ENCODE results near the gene TNFSF8.

The TNFSF8 gene

GRCh38 chr9:114929201-114929600, 1.2 kb downstream of the TNFSF8 start:
- peaks cover 64% of the 10 kb centered on the region for H3K4me1 ChIP-seq (ENCODE audit: insufficient read depth, low read length)
- no peak for TF ChIP-seq CTCF (IDR thresholded peaks at IDR 0.05; ENCODE audit: borderline replicate concordance, extremely low read depth, low read length, poor library complexity, severe bottlenecking)
- TF ChIP-seq EZH2 (IDR thresholded peaks at IDR 0.05; ENCODE audit: borderline replicate concordance, low read depth, low read length, severe bottlenecking) = no peak
- H3K9ac ChIP-seq (ENCODE audit: low read depth, low read length) = peak overlapping the region; percentile 69
- H4K20me1 ChIP-seq (ENCODE audit: insufficient read depth, low read length) = no peaks in the 10 kb centered on the region
- no peaks in the 10 kb centered on the region for H3K36me3 ChIP-seq (ENCODE audit: insufficient read depth, low read length)
- H3K4me2 ChIP-seq (ENCODE audit: insufficient read depth, low read length) = peak overlapping the region; percentile 60
- H3K4me3 ChIP-seq (ENCODE audit: low read depth in 1 of 2, low read length in 2 of 2) = peak overlapping the region; percentile 35 to 68
- DNase-seq (peak; percentile 36), ATAC-seq (ENCODE audit: insufficient read depth, low read depth) (peak; percentile 75)
- H2AFZ ChIP-seq (ENCODE audit: low read depth, low read length) = peak overlapping the region; percentile 76
- no peaks in the 10 kb centered on the region for H3K9me3 ChIP-seq (ENCODE audit: insufficient read depth, low read length, severe bottlenecking)
- no peaks in the 10 kb centered on the region for H3K27me3 ChIP-seq (ENCODE audit: insufficient read depth, low read length, poor library complexity)
- peak overlapping the region; percentile 91 for H3K27ac ChIP-seq (ENCODE audit: low read length)
- H3K79me2 ChIP-seq (ENCODE audit: insufficient read depth, low read length) = peaks cover 56% of the 10 kb centered on the region

GRCh38 chr9:114928671-114929070, 1.7 kb downstream of the TNFSF8 start:
- Histone ChIP-seq H3K4me3 (ENCODE audit: low read depth in 1 of 2, low read length in 2 of 2) (peak overlapping the region; percentile 35 to 68; a peak in 3 of 4 replicates), H3K9ac (ENCODE audit: low read depth, low read length) (peak overlapping the region; percentile 69), H3K4me1 (ENCODE audit: insufficient read depth, low read length) (peaks cover 64% of the 10 kb centered on the region), H3K36me3 (ENCODE audit: insufficient read depth, low read length) (no peaks in the 10 kb centered on the region), H3K79me2 (ENCODE audit: insufficient read depth, low read length) (peaks cover 60% of the 10 kb centered on the region), H3K27me3 (ENCODE audit: insufficient read depth, low read length, poor library complexity) (no peaks in the 10 kb centered on the region), H2AFZ (ENCODE audit: low read depth, low read length) (peak overlapping the region; percentile 76; the same call in 1 of the 2 replicates), H3K9me3 (ENCODE audit: insufficient read depth, low read length, severe bottlenecking) (no peaks in the 10 kb centered on the region), H3K4me2 (ENCODE audit: insufficient read depth, low read length) (peak overlapping the region; percentile 60), H4K20me1 (ENCODE audit: insufficient read depth, low read length) (no peaks in the 10 kb centered on the region), H3K27ac (ENCODE audit: low read length) (peak overlapping the region; percentile 91)
- TF ChIP-seq EZH2 (IDR thresholded peaks at IDR 0.05; ENCODE audit: borderline replicate concordance, low read depth, low read length, severe bottlenecking) (no peak), CTCF (IDR thresholded peaks at IDR 0.05; ENCODE audit: borderline replicate concordance, extremely low read depth, low read length, poor library complexity, severe bottlenecking) (no peak)
- DNase-seq (no peak), ATAC-seq (ENCODE audit: insufficient read depth, low read depth) (0 out of 3 replicates have a peak, but pooled peaks have one; percentile 2)

GRCh38 chr9:114928136-114928535, 2.3 kb downstream of the TNFSF8 start:
- Histone ChIP-seq H3K27me3 (ENCODE audit: insufficient read depth, low read length, poor library complexity) (no peaks in the 10 kb centered on the region), H3K4me3 (ENCODE audit: low read depth in 1 of 2, low read length in 2 of 2) (peak overlapping the region; percentile 35 to 68; a peak in 3 of 4 replicates), H3K4me1 (ENCODE audit: insufficient read depth, low read length) (peaks cover 64% of the 10 kb centered on the region), H2AFZ (ENCODE audit: low read depth, low read length) (no peak overlapping the region), H4K20me1 (ENCODE audit: insufficient read depth, low read length) (no peaks in the 10 kb centered on the region), H3K9ac (ENCODE audit: low read depth, low read length) (peak overlapping the region; percentile 69), H3K36me3 (ENCODE audit: insufficient read depth, low read length) (no peaks in the 10 kb centered on the region), H3K27ac (ENCODE audit: low read length) (peak overlapping the region; percentile 91), H3K79me2 (ENCODE audit: insufficient read depth, low read length) (peaks cover 63% of the 10 kb centered on the region), H3K9me3 (ENCODE audit: insufficient read depth, low read length, severe bottlenecking) (no peaks in the 10 kb centered on the region), H3K4me2 (ENCODE audit: insufficient read depth, low read length) (peak overlapping the region; percentile 60)
- ATAC-seq (ENCODE audit: insufficient read depth, low read depth) (no peak), DNase-seq (no peak)
- TF ChIP-seq CTCF (IDR thresholded peaks at IDR 0.05; ENCODE audit: borderline replicate concordance, extremely low read depth, low read length, poor library complexity, severe bottlenecking) (no peak), EZH2 (IDR thresholded peaks at IDR 0.05; ENCODE audit: borderline replicate concordance, low read depth, low read length, severe bottlenecking) (no peak)

Data from DND-41 (cell line).